ENCODE results near the gene COL27A1. TPM values are rescaled to one million over a fixed set of nuclear protein-coding genes. Genes with fewer than 3 reads are reported as not detected.

Gene COL27A1
- total RNA-seq, 4 donors from 2014 or later: 1.0 to 5.7 (median 3.3) TPM

DNA sequence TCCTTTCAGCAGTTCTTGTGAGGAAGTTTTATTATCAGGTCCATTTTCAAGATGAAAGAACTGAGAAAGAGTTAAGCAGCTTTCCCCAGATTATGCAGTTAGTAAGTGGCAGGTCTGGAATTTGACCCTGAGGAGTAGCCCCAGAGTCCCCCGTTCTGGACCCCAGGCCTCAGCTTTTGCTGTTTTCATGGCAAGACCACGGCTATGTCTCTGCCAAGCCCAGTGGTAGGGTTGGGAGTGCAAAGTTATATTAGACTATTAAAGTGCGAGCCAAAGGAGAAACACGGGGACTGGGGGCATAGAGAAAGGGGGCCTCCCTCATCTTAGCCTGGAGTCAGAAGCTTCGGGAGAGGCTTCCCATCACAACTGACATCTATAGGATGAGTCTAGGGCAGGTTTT, 148.2 kb downstream of the COL27A1 start:
- ATAC-seq: no peak
- H3K4me1 ChIP-seq: peaks cover 0 to 10% (median 0%) of the 10 kb centered on the region in 3 donors

DNA sequence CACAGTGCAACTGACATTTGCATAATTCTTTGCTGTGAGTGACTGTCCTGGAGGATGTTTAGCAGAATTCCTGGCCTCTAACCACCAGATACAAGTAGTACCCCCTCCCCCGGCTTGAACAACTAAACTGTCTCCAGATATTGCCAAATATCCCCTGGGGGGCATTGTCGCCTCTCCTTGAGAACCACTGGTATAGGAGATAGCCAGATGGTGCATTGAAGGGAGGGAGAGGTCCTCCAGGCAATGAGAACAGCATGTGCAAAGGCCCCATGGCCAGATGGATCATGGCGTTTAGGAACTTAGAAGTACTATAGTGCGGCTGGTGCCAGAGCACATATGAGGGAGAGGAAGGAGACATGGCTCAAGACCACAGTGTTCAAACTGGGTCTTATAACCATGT, 148.6 kb downstream of the COL27A1 start:
- ATAC-seq: no peak
- peaks cover 5% of the 10 kb centered on the region for H3K27me3 ChIP-seq
- no peak for TF ChIP-seq EP300 (IDR thresholded peaks at IDR 0.05)
- TF ChIP-seq, protein P1, sequence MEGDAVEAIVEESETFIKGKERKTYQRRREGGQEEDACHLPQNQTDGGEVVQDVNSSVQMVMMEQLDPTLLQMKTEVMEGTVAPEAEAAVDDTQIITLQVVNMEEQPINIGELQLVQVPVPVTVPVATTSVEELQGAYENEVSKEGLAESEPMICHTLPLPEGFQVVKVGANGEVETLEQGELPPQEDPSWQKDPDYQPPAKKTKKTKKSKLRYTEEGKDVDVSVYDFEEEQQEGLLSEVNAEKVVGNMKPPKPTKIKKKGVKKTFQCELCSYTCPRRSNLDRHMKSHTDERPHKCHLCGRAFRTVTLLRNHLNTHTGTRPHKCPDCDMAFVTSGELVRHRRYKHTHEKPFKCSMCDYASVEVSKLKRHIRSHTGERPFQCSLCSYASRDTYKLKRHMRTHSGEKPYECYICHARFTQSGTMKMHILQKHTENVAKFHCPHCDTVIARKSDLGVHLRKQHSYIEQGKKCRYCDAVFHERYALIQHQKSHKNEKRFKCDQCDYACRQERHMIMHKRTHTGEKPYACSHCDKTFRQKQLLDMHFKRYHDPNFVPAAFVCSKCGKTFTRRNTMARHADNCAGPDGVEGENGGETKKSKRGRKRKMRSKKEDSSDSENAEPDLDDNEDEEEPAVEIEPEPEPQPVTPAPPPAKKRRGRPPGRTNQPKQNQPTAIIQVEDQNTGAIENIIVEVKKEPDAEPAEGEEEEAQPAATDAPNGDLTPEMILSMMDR (IDR thresholded peaks at IDR 0.05): no peak
- no peak for TF ChIP-seq POLR2A (IDR thresholded peaks at IDR 0.05)
- TF ChIP-seq POLR2AphosphoS5 (IDR thresholded peaks at IDR 0.05): no peak
- H3K9me3 ChIP-seq: no peaks in the 10 kb centered on the region
- WGBS, 2 donors (ENCODE audit: low coverage in 1 of 2): 93% methylated on average over 3 of the region's 4 CpGs; no CpG with 5 or more reads in 1 of the 2 donors
- H3K4me1 ChIP-seq: peaks cover 0 to 10% (median 0%) of the 10 kb centered on the region in 3 donors
- H3K4me3 ChIP-seq: no peak overlapping the region
- no peak overlapping the region for H3K27ac ChIP-seq
- H3K36me3 ChIP-seq: peaks cover 0 to 17% of the 10 kb centered on the region in 2 donors

More for the DNA sequence above, 148.2 kb downstream of the COL27A1 start:
- H3K9me3 ChIP-seq: no peaks in the 10 kb centered on the region
- no peak overlapping the region for H3K27ac ChIP-seq
- WGBS, 2 donors (ENCODE audit: low coverage in 1 of 2): 30 to 100% methylated on average over 1 to 2 of the region's 5 CpGs
- H3K36me3 ChIP-seq: peaks cover 0 to 17% of the 10 kb centered on the region in 2 donors
- peaks cover 5% of the 10 kb centered on the region for H3K27me3 ChIP-seq
- TF ChIP-seq, protein P1 (IDR thresholded peaks at IDR 0.05): no peak
- TF ChIP-seq POLR2AphosphoS5 (IDR thresholded peaks at IDR 0.05) (no peak), POLR2A (IDR thresholded peaks at IDR 0.05) (no peak), EP300 (IDR thresholded peaks at IDR 0.05) (no peak)
- no peak overlapping the region for H3K4me3 ChIP-seq

DNA sequence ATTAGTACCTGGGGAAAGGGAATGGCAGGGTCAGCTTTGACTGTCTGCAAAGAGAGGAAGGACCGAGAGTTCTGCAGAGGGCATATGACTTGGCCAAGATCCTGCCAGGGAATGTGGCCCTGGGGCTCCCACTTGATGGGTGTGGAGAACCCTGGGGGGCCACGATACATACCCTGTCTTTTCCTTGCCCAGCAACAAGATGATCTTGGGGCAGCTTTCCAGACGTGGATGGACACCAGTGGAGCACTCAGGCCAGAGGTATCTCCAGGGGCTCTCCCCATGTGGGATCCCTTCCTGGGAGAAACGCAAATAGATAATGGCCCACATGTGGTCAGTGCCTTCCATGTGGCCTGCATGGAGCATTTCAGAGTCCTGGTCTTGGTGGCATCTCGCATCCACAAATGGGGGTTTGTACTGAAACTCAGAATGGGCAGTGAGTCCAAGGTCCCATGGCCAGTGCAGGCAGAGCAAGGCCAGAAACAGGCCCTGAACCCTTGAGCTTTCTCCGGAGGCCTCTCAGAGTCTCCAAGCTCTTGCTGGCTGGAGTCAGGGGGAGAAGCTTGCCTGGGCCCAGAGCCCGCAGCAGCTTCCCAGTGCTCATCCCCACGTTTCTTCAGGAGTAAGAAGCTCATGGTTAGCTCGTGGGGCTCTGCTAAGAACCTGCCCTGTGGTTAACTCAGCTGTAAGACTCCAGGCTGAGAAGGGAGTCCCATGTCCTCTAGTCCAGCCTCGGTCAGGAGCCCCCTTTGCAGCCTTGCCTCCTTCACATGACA, 149.3 kb downstream of the COL27A1 start:
- Histone ChIP-seq H3K4me3 (no peak overlapping the region), H3K9me3 (no peaks in the 10 kb centered on the region), H3K27me3 (peaks cover 5% of the 10 kb centered on the region), H3K36me3 (peaks cover 0 to 17% of the 10 kb centered on the region in 2 donors), H3K27ac (no peak overlapping the region), H3K4me1 (peaks cover 0 to 10% (median 0%) of the 10 kb centered on the region in 3 donors)
- no peak for ATAC-seq
- TF ChIP-seq POLR2AphosphoS5 (IDR thresholded peaks at IDR 0.05) (no peak), EP300 (IDR thresholded peaks at IDR 0.05) (no peak), POLR2A (IDR thresholded peaks at IDR 0.05) (no peak)
- TF ChIP-seq, protein P1 (IDR thresholded peaks at IDR 0.05): no peak
- 91 to 92% methylated on average over 2 to 5 of the region's 10 CpGs for WGBS, 2 donors (ENCODE audit: low coverage in 1 of 2)

DNA sequence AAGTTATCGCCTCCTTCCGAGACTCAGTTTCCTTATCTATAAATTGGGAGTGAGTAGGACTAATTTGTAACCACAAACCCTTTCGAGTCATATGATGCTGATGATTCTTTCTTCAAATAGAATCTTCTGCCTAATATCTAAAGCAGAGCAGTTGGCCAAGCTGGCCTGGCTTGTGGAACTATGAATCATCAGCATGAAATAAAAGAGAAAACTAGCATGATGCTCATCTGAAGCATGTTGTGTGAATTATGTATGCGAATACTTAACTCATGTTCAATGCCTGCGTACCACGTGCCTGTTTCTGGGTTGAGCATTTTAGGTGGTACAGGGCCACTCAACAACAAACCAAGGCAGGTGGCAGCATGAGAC, 152.5 kb downstream of the COL27A1 start:
- peaks cover 0 to 5% of the 10 kb centered on the region in 2 donors for H3K36me3 ChIP-seq
- H3K9me3 ChIP-seq: no peaks in the 10 kb centered on the region
- peaks cover 0 to 10% (median 0%) of the 10 kb centered on the region in 3 donors for H3K4me1 ChIP-seq
- H3K27ac ChIP-seq: no peak overlapping the region
- no peak overlapping the region for H3K4me3 ChIP-seq
- TF ChIP-seq EP300 (IDR thresholded peaks at IDR 0.05): no peak
- TF ChIP-seq, protein P1 (IDR thresholded peaks at IDR 0.05): no peak
- TF ChIP-seq POLR2AphosphoS5 (IDR thresholded peaks at IDR 0.05): no peak
- TF ChIP-seq POLR2A (IDR thresholded peaks at IDR 0.05): no peak
- no peak for ATAC-seq
- H3K27me3 ChIP-seq: peaks cover 5% of the 10 kb centered on the region
- 86 to 93% methylated on average over 6 of the region's 6 CpGs for WGBS, 2 donors (ENCODE audit: low coverage in 1 of 2)
